Measurements from ENCODE around the gene ABCC3.

ABCC3 gene

GRCh38 chr17:50737118-50737698, 102.5 kb downstream of the ABCC3 start:
- DNase-seq (ENCODE audit: low spot score) = no peak

GRCh38 chr17:50739098-50739497, 104.4 kb downstream of the ABCC3 start:
- DNase-seq (ENCODE audit: low spot score) = no peak
